GM18858 (cell line): Measurements from ENCODE around the gene RASD1.

ENCODE experiments used
- ATAC-seq: cut with Tn5 transposase; IDR thresholded peaks from one replicate; pipeline ENCODE4 v1.9.1; 2021; ENCODE audit not compliant: unreplicated experiment

Gene RASD1

DNA sequence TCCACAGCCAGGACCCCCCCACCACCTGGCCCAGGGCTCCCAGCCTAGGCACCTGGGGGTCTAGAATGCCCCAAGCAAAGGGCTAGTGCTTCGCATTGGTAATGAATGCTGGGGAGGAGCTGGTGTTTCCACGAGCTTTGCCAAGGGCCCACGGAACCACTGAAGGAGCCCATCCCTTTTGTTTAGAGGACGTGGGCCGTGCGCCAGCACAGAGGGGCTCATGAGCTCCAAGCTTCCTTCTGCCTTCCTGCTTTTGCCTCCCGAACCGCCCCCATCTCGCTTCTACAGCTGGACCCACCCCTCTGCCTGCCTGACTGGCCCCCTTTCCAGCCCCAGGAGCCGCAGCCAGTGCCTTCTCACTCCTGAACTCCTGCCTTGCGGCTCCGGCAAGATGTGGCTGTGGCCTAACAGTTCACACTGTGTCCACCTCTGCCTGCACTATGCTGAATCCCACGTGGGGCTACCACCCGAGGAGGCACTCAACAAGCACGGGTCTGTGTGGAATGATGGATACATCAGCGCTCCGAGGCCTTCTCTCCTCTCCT, 31.8 kb upstream of the RASD1 start:
- no peak for ATAC-seq

DNA sequence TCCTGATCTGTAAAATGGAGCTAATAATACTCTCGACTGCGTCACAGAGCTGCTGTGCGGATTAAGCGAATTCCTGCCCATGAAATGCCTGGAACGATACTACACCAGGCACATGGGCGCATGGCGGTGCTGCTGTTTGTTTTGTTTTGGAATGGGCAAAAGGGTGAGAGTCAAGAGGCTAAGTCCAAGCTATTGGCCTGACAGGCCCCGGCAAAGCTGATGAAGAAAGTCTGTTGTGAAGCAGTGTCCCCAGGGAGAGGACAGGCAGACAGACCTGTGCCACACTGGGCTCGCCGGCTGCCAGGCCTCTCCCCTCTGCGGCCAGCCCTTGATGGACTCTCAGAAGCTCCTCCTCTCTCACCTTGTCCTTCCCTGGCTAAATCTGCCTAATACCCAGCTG, 31.3 kb upstream of the RASD1 start:
- ATAC-seq = no peak

DNA sequence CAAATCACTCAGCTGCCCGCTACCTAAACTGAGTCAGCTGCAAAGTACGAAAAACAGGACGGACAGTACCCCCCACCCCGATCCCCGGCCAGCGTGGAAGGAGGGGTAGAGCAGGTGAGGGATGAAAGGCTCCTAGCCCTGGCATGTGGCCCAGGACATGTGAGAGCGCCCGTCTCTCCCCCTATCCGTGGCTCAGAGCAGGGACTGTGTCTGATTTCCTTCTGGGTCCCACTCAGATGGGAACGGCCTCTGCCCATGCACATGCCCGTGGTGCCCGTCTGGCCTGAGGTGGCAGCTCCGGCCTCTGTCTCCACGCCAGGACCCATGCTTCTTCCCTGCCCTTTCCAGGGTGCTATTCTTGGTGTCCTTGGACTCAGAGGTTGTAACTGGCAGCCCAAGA, 30.2 kb upstream of the RASD1 start:
- ATAC-seq = no peak

DNA sequence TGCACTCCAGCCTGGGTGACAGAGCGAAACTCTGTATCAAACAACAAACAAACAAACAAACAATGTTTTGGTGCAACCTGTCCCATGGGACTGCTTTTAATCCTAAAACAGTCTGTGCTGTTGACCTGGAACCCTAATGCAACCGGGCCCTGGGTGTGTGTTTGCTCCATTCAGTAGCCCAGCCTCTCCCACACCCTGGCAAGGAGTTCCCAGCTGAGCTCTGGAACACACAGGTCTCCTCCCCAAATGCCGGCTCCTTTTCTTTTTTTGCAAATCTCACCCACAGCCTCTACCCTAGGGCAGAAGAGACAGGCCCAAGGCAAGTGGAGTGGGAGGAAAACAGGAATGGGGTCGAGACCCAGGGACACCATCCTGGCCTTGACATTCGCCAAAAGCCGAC, 29.8 kb upstream of the RASD1 start:
- ATAC-seq = no peak

DNA sequence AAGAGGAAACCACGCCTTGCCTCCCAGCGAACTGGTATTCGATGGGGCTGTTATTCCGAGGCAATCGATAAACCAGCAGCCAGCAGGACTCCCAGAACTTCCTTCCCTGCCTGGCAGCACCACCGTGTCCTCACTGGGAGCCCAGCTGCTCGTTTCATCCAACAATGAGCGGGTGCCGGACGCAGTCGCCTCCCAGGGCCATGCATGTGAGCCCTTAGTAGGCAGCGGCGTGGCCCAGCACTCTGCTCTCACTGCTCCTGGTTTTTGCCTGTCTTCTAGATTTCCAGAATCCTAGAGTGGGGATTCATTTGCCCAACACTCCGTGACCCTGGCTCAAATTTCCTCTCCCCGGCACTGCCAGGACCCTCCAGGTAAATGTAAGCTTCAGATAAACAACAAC, 29.1 kb upstream of the RASD1 start:
- ATAC-seq = no peak

DNA sequence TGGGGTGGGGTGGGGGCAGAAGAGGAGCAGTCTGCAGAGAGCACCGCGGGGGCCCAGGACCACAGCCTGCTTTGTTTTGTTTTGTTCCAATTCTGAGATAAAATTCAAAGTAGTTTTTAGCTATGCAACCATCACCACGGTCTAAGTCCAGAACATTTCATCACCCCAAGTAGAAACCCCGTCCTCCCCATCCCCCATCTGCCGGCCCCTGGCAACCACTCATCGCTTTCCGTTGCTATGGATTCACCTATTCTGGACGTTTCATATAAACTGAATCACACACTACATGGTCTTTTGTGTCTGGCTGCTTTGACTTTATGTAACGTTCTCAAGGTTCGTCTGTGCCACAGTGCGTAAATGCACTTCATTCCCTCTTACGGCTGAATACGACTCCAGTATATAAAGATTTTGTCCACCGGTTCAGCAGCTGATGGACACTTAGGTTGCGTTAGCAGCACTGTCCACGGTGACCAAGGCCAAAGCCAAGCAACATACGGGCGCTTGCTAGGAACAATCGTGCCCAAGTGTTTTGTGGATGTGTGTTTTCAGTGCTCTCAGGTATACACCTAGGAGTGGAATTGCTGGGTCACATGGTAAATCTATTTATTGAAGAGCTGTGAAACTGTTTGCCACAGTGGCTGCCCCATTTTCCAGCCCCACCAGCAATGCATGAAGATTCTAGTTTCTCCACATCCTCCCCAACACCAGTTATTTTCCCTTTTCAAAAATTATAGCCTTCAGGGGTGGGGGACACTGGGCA, 27.7 kb upstream of the RASD1 start:
- no peak for ATAC-seq

DNA sequence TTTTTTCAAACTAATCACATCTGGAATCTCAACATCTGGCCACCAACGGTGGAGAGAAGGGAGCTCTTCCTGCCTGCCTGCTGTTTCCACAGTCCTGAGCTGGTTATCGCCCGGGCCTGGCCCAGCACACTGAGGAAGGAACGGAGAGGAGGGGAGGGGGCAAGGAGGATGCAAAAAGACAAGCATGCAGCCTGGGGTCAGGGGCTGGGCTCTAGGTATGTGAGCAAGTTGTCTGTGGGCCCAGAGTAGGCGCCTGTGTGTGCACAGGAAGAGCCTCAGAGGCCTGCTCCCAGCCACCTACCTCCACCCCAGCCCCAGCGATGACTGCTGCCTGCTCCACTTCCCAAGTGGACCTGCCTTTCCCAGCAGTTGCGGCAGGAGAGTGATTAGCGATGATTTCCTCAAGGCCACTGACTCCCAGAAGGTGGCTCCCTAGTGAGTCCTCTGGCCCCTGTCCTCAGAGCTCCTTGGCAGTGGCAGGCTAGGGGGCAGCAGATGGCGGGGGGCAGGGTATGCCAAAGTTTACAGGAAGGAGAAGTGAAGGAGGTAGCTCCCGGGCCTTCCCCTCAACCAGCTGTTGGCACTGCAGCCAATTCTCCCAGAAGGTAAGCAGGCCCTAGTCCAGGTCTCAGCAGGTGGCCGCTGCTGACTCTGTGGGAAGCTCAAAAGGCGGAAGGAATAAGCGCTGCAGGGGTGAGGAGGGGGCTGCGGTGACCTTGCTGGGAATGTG, 27.0 kb upstream of the RASD1 start:
- ATAC-seq = no peak

DNA sequence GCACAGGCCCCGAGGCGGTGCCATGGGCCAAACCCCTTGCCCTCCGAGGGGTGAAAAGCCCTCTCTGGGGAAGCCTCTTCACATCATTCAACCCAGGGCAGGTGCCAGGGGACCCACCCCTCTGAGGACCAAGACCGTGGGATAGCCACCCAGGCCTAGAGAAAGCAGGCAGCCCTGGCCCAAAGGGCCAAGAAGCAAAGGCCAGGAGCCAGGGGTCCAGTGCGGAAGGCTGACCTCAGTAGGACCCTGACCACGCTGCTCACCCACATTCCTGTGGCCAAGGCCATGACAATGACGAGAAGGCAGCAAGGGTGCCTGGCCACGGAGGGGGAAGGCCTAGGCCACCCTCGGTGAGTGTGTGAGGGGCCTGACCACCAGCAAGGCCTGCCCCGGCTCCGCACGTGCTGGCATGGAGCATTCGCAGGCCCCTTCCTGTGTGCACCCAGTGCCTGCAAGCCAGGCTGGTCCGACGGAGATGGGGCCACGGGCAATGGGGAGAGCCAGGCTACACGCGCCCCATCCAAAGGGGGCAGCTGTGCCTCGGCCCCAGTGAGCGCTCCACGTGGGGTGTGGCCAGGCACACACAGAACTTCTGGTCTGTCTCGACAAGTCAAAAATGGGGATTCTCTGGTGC, 24.5 kb upstream of the RASD1 start:
- no peak for ATAC-seq

DNA sequence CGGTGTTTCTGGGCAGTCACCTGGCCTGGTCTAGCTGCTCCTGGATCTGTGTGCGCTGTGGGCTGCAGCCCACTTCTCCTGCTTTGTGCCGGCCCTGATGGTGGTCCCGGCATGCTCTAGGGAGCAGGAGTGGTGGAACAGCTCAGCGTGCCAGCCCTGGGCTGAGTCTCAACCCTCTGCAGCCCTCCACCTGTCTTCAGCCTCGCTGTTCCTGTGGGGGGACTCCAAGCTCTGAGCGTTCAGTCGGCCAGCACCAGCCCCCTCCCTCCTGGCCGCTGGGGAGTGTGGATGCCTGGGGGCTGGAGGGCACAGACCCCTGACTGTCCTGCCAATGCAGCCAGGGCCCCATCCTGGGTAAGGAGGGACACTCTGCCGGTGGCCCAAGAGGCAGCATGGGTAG, 23.7 kb upstream of the RASD1 start:
- no peak for ATAC-seq

DNA sequence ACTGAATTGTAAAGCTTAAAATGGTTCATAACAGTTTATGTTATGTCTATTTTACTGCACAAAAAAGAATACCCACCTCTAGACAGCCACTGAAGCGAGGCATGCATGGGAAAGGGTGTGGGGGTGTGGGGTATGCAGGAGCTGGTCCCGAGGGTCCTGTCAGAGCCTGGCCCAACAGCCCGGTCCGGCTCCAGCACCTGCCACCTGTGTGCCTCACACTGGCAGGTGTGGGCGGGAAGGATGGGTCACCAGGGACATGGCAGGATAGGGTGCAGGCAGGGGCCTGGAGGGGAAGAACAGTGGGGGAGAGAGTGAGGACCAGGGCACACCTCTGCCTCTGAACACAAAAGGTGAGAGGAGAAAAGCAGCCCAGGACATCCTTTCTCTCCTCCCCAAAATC, 22.8 kb upstream of the RASD1 start:
- ATAC-seq = no peak

DNA sequence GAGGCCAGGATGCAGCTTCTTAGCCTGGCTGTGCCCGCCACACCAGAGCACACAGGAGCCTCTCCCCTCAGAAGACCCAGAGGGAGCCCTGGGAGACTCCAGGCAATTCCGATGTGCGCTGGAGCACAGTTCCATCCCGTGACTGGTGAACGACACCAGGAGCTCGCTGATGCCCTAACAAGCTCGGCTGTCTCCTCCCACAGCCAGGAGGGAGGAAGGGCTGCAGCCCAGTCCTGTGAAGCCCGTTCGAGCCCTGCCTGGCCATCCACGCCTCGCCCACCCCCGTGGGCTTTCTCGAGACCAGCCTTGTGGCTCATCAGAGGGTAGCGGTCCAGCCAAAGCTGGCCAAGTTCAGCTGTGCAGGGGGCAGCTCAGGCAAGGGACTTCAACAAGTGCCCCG, 21.8 kb upstream of the RASD1 start:
- ATAC-seq = no peak

DNA sequence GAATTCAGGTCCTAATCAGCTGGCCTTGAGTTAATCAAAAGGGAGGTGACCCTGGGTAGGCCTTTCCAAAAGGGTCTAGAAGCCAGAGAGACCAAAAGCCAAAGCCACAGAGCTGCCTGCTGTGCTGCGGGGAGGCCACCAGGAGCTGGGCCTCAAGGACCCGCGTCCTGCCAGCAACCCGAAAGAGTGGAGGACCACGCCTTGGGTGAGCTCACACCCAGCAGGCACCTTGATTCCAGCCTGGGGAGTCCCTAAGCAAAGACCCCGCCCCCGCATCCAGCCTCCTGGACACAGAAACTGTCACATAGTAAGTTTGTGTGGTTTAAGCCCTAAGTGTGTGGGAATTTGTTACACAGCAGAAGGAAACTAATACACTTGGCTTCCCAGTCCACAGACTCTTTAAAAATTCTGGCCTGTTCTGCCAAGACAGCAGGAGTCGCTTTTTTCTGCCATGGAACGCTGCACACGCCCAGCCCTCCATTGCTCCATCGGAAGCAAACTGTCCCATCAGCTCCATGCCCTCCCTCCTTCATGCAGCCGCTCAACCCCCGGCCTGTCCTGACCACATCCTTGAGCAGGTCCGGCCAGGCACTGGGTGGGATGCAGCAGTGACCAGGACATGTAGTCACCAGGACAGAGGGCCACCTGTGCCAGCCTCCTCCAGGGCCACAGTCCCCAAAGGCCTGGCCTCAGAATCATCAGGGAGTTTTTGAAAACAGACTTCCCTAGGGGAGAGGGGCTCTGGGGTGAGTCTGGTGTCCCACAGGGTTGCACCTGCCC, 20.9 kb upstream of the RASD1 start:
- no peak for ATAC-seq

DNA sequence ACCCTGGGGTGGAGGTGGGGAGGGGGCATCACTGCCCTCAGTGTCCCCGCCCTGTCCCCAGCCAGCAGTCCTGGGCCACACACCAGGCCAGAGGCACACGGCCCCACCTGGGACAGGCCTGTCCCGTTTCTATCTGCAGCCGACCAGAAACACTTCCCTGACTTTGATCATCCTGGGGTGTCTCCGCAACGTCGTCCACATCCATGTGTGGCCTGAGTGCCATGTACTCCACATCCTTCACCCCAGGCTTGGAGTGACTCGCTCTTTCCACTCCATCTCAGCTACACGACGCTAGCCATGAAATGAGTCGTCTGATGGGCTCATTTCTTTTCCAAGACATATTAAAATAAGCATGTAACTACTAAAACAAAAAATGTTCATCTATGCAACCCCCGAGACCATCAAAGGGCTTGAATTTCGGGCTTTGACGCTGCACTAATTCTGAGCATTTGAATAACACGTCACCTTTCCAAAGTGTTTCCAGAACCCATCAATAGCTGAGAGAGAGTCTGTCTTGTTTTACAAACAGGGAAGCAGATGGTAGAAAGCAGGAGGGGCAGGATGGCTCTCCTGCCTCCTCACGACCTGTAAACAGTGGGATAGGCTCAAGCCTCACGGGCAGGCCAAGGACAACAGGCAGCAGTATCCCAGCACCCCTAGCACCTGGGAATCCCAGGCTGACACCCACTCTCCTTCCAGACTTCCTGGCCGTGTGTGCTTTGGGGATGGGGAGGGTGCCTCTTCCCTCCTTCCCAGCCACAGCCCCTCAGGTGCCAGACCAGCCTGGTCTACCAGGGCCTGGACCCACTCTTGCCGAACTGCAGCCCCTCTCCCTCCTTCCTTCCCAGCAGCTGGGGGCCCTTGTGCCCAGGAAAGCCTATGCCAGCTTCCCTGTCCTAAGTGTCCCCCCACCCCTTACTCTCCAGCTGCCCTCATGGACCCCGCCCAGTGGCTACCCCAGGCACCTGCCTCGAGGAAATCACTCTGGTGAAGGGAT, 20.0 kb upstream of the RASD1 start:
- ATAC-seq = no peak

DNA sequence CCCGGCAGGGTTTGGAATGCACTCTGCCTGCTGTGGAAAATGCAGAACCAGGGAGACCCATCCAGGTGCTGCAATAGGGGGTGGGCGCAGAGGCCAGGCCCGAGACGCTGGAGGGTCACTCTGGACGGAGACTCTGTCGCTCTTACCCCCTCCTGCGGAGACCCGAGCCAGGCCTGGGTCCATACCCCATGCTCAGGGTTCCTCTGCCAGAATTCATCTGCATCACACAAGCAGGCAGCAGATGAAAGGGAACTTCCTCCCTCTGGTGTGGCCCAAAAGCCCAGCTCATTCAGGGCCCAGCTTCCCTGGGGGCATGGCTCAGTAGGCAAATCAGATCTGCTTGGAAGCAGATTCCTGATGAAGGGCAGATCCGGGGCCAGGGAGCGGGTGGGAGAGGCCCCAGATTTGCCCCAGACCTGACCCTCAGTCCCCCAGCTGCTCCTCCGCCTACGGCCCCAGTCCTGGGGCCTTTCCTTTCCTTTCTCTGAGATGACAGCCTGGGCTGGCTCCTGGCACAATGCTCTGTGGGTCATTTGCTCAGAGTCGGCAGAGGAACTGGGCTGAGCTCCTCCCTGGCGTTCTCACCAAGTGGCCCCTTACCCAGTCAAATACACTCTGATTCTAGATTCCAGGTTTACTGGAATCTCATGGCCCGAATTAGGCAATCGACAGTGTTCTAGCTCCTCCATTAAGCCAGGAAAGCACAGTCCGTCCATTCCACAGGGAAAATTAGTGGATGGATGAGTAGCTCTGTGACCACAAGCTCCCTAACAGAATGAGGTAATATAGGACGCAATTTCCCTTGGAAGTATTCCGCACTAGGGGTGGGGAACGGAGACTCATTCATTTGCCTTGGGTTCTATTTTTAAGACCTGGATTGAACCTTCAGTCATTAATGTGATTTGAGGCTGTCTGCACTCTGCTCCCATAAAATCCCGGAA, 19.1 kb upstream of the RASD1 start:
- no peak for ATAC-seq

DNA sequence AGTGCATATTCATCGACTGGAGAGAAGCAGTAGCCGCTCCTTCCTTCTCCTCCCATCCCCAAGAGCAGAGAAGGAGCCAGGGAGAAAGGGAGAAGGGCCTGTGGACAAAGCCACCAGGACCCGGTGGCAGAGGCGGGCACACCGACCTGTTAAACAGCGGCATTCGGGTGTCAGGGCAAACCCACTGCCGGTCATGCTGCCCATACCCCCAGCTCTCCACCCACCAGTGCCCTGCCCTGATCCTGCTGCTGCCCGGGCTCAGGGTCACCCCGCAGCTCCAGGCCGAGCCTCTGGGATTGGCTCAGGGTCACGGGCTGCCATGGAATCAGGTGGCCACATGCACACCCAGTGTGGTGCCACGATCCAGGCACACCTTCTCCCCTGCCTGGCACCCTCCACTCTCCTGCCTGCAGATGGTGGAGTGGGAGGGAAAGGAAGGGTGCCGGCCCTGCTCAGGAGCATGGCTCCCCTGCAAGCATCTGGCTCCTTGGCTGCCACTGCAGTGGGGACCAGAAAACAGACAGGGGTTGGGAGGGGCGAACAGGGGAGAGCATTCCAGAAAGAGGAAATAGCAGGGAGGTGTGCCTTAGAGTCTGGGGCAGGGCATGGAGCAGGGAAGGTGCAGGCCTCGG, 18.3 kb upstream of the RASD1 start:
- ATAC-seq = no peak

DNA sequence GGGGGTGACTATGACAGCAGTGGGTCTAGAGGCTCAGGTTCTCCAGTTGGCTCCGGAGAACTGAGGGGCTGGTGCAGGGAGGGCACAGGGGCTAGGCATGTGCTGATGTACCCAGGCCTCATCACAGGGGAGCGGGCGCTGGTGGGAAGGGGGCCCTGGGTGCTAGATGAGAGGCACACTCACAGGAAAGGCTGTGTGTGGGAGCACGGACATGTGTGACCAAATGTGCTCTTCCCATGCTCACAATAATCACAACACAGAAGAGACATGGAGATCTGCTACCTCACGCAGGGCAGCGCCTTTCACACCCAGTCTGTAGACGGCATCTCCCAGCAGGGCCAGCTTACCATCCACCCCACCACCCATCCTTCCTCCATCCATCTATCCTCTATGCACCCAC, 17.4 kb upstream of the RASD1 start:
- no peak for ATAC-seq

DNA sequence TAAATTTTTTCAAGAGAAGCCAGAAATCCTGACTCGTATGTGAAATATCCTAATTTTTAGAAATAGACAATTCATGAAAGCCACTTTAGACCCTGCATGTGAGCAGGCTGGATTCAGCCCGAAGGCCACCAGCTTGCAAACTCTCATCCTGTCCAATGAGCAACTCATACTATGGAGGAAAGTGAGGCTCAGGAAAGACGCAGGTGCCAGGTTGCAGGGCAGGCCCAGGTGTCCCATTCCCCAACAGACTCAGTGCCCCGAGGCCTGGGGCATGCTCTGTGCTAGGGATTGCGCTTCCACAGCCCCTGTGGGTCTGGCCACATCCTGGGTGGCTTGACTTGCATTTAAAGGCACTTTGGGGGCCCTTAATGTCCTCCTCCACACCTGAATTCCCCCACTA, 16.7 kb upstream of the RASD1 start:
- ATAC-seq = no peak
